ENCODE measurements around the gene OR2AG1.

DNA sequence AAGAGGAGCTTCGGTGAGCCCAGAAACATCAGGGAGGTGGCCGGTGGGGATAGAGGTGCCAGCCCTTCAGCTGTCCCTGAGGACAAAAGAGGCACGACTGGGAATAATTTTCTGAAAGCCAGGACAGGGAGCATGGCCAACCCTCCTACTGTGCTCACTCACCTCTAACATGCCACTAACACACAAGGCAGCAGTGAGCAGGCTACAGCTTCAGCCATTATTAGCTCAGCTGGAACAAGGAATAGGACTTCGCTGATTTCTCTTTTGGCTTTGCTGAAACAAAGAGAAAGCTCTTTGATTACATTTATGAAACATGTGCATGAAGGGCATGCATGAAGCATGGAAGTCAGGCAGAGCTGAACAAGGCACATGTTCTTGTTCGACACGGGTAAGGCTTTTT, 50.5 kb downstream of the OR2AG1 start:
- TF ChIP-seq POLR2A (IDR thresholded peaks at IDR 0.05), result no peak
- no peak for TF ChIP-seq POLR2AphosphoS5 (IDR thresholded peaks at IDR 0.05)
